NOMO-1 treated with DMSO at 0.1 percent for 48 hours (cell line): ENCODE data around the gene ABCC1.
"Not testable (repeated sequence)": the region's sequence is repeated elsewhere in the genome, so short reads cannot be mapped to it uniquely, and the experiment has no call there.

Experiments
- DNase-seq: peaks from one replicate; lab custom pipeline; 2025; ENCODE audit not compliant: unreplicated experiment; lab: John Stamatoyannopoulos, UW

ABCC1 gene

DNA sequence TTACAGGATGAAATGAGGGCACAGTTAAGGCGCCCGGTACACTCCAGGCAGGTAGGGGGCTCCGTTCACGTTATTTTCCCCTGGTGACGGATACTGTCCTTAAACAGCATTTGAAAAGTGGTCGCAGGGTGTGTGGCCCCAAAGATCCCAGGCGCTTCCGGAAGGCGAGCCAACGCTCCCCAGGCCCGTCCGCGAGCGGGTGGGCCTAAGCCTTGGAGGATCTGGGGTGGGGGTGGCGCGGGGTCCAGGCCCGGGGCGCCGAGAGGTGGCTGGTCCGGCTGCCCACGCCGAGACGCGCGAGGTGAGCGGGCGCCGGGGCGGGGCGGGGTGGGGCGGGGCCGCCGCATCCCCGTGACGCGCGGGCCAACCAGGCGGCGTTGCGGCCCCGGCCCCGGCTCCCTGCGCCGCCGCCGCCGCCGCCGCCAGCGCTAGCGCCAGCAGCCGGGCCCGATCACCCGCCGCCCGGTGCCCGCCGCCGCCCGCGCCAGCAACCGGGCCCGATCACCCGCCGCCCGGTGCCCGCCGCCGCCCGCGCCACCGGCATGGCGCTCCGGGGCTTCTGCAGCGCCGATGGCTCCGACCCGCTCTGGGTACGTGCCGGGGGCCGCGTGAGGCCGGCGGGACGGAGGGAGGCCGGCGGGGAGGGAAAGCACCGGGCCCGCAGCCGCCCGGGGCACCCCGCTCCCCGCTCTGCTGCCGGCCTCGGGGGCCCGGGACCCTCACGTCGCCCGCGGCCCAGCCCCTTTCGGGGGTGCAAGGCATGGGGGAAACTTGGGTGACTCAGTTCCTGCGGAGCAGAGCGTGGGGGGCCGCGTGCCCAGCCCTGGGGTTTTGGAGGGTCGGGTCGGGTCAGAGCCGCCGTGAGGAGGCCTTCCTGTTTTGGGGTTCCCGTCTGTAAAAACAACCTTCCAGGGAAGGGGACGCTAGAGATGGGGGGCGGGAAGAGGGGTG is at the start of gene ABCC1:
Gene ABCC1, plus strand, starts transcription at position 407 of the 951 bp plus-strand sequence. Its CDS starts 136 bp downstream, at position 543.
- peak; percentile 12 for DNase-seq

GRCh38 chr16:15900357-15900756 is 49.1 kb upstream of the ABCC1 start:
- DNase-seq: no peak

DNA sequence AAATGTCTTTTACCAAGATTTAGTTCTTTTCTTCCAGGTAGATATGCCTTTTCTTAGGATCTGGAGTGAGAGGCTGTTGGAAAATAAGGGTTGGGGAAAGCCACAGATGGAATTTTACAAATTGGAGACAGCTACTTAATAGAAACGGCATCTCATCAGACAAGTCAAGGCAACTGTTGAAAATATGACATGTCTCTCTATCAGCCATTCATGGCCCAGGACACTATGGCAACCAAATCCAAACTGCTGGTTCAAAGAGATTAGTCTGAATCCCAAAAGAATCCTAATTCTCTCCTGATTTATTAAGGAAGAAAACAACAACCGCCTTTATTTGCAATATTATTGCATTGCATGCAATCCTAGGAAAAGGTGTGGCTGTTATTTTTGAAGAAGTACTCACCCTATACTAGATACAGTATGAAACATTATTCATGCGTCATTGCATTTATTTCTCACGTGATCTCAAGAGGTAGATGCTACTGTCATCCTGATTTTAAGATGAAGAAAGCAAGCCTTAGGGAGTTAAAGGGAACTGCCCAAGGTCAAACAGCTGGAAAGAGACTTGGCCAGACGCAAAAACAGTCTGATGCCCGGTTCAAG is 48.4 kb upstream of the ABCC1 start:
- no peak for DNase-seq

- DNase-seq: no peak
Observed at GRCh38 chr16:15903960-15904359, 45.5 kb upstream of the ABCC1 start.

- DNase-seq: no peak
Observed at GRCh38 chr16:15906439-15906838, 43.0 kb upstream of the ABCC1 start.

GRCh38 chr16:15907863-15908478 is 41.4 kb upstream of the ABCC1 start:
- no peak for DNase-seq

DNA sequence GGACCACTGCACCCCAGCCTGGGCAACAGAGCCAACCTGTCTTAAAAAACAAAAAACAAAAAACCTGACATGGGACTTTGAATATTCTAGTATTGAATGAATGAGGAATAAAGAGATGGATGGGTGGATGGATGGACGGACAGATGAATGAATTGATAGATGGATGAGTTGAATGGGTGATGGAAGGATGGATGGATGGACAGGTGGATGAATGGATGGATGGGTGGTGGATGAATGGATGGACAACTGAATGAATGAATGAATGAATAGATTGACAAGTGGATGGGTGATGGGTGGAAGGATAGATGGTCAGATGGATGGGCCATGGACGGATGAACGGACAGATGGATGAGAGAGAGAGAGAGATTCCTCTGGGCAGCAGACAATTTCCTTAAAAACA is 38.2 kb upstream of the ABCC1 start:
- DNase-seq: no peak

GRCh38 chr16:15913046-15913698 is 36.2 kb upstream of the ABCC1 start:
- DNase-seq: no peak

DNA sequence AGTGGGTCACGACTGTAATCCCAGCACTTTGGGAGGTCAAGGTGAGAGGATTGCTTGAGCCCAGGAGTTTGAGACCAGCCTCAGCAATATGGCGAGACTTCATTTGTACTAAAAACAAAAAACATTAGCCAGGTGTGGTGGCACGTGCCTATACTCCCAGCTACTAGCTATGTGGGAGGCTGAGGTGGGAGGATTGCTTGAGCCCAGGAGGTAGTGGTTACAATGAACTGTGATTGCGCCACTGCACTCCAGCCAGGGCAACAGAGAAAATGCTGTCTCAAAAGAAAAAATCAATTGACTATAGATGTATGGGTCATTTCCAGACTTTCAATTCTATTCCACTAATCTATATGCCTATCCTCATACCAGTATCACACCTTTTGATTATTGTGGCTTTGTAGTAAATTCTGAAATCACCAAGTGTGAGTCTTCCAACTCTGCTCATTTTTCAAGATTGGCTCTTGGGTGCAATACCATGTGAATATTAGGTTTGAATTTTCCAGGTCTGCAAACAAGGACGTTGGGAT is 33.8 kb upstream of the ABCC1 start:
- DNase-seq: no peak

- no peak for DNase-seq
Observed at GRCh38 chr16:15916323-15916722, 33.1 kb upstream of the ABCC1 start.

DNA sequence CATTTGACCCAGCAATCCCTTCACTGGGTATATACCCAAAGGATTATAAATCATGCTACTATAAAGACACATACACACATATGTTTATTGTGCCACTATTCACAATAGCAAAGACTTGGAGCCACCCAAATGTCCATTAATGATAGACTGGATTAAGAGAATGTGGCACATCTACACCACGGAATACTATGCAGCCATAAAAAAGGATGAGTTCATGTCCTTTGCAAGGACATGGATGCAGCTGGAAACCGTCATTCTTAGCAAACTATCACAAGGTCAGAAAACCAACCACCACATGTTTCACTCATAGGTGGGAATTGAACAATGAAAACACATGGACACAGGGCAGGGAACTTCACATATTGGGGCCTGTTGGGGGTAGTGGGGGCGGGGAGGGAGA is 31.1 kb upstream of the ABCC1 start:
- not testable (repeated sequence) for DNase-seq

DNA sequence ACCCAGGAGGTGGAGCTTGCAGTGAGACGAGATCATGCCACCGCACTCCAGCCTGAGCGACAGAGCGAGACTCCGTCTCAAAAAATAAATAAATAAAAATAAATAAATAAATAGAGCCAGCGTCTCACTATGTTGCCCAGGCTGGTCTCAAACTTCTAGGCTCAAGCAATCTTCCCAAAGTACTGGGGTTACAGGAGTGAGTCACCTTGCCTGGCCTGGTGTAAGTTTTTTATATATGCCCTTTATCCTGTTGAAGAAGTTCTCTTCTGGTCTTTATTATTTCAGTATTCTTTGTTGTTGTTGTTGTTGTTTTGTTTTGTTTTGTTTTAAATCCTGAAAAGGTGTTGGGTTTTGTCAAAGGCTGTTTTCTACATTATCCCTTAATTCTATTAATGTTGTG is 30.1 kb upstream of the ABCC1 start:
- no peak for DNase-seq

GRCh38 chr16:15924996-15925395 is 24.4 kb upstream of the ABCC1 start:
- DNase-seq: no peak

DNA sequence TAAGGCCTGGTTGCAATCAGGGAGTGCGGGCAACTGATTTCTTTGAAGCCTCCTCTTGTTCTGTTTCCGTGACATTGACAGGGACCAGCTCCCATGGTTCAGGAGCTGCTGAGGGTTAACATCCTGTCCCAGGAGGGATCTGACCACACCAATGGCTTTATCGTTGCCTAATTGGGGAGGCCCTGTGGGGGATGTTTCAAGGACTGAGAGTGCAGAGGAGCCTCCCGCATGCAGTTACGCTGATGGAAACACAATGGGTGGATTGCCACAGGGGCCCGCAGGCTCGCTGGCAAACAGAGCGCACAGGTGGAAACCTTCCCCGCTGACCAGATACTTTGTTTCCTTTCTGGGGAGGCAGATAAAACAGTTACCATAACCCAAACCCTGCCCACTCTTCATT is 23.8 kb upstream of the ABCC1 start:
- no peak for DNase-seq

DNA sequence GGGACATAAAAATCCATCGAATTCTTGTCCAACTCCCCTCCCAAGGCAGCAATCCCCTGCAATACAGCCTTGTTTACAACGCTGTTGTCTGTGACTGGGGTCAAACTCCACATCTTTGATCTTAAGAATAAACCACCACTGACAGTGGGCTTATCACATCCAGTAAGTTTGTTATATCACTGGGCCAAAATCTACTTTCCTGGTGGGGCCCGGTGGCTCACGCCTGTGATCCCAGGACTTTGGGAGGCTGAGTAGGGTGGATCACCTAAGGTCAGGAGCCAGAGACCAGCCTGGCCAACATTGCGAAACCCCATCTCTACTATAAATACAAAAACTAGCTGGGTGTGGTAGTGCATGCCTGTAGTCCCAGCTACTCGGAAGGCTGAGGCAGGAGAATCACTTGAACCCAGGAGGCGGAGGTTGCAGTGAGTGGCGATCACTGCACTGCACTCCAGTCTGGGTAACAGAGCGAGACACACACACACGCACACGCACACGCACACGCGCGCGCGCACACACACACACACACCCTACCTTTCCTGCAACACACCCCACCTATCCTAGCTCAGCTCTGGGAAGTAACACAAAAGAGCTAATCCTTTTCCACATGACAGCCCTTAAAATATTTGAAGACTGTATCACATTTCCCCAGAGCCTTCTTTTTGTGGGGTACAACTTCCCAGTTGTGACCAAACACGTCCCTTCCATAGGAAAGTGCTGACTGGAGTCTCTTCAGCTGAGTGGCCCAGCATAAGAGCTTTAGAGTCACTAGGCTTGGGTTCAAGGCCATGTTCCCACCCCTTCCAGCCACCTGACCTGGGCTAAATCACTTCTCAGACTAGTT is 20.9 kb upstream of the ABCC1 start:
- DNase-seq: no peak

DNA sequence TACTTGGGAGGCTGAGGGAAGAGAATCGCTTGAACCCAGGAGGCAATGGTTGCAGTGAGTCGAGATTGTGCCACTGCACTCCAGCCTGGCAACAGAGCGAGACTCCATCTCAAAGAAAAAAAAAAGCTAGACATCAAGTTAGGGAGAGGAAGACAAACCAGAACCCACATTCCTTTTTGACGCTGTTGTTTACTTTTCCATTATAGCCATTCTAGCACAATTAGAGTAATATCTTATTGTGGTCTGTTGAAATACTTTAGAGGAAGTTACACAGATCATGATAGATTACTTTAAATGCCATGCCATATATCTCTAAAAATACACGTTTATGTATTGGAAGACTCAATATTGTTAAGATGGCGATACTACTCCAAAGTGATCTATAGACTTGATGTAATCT is 16.5 kb upstream of the ABCC1 start:
- peak; percentile 69 for DNase-seq

- peak; percentile 28 for DNase-seq
Observed at GRCh38 chr16:15933781-15934180, 15.6 kb upstream of the ABCC1 start.

DNA sequence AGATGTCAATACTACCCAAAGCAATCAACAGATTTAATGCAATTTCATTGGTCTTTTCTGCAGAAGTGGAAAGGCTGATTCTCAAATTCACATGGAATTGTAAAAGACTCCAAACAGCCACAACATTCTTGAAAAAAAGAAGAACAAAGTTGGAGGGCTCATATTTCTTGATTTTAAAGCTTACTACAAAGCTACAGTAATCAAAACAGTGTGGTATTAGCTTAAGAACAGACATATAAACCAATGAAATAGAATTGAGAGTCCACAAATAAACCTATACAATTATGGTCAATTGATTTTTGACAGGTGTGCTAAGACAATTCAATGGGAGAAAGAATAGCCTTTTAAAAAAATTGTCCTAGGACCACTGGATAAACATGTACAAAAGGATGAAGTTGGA is 14.4 kb upstream of the ABCC1 start:
- DNase-seq: no peak

DNA sequence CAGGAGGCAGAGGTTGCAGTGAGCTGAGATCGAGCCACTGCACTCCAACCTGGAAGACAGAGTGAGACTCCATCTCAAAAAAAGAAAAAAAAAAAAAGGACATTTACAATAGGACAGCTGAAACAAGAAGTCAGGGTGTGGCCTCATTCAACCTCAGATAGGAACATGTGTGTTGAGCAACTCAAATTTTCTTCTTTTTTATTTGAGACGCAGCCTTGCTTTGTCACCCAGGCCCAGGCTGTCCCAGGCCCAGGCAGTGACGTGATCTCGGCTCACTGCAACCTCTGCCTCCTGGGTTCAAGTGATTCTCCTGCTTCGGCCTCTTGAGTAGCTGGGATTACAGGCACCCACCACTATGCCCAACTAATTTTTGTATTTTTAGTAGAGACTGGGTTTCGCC is 12.6 kb upstream of the ABCC1 start:
- peak; percentile 85 for DNase-seq

- DNase-seq: peak; percentile 91
Observed at GRCh38 chr16:15942931-15943690, 6.3 kb upstream of the ABCC1 start.
